ENCODE data around the gene SWAP70.

The SWAP70 gene

DNA sequence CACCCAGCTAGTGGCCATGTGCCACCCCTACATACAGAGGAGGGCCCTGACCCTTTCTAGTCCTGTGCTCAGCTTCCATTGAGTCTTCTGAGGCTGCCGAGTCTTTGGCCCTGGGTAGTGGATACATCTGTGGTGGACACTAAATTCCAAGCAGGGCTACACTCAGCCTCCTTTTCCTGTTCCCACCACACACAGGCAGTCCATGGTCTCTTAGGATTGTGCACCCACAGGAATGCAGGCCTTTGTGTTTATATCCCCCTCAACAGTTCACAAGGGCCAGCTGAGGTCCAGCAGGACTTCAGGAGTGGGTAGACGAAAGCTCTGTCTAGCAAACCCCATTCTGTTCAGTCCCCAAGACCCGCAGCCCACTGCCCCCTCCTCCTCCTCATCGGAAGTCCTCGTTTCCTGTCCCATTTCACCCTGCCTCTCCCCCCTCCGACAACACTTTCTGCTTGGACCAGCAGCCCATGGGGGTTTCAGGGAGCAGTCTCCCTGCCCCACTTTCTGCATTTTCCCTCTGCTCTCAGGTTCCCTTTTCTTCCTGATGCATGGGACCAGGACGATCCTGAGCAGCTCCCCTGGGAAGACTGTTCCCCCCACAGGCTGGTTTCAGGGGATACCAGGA, 91.8 kb downstream of the SWAP70 start:
- no peak for DNase-seq

DNA sequence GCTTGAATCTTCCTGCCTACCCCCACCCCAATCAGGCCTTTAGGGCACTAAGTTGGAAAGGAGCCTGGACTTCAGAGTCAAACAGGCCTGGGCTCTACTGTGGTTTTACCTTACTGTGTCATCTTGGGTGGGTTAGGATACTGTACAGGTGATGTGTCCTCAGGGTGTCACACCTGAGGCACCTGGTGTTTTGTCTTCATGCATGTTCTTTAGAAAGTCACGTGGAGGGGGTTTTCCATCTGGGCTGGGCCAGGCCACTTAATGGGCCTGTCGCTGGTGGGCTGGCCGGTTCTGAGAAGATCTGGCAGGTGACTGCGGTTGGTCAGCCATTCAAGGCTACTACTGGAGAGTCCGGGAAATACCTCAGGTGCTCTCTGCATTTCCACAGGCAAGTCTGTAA, 92.6 kb downstream of the SWAP70 start:
- no peak for DNase-seq

DNA sequence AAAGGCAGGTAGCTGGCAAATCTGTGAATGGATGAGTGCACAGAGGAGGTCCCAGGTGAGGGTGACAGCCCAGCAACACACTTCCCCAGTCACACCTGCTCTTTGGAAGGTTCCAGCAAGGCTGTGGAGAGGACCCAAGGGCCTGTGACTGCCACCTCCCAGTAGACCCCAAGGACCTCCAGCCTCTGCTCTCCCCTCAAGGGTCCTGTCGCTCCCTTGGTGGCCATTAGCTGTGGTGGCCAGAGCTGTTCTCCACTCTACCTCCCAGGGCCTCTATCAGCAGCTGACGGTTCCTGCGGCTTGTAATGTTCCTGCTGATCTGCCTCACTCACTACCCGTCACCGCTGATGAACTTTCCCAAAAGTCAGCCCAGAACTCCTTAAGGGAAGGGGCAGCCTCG, 93.0 kb downstream of the SWAP70 start:
- DNase-seq = no peak

DNA sequence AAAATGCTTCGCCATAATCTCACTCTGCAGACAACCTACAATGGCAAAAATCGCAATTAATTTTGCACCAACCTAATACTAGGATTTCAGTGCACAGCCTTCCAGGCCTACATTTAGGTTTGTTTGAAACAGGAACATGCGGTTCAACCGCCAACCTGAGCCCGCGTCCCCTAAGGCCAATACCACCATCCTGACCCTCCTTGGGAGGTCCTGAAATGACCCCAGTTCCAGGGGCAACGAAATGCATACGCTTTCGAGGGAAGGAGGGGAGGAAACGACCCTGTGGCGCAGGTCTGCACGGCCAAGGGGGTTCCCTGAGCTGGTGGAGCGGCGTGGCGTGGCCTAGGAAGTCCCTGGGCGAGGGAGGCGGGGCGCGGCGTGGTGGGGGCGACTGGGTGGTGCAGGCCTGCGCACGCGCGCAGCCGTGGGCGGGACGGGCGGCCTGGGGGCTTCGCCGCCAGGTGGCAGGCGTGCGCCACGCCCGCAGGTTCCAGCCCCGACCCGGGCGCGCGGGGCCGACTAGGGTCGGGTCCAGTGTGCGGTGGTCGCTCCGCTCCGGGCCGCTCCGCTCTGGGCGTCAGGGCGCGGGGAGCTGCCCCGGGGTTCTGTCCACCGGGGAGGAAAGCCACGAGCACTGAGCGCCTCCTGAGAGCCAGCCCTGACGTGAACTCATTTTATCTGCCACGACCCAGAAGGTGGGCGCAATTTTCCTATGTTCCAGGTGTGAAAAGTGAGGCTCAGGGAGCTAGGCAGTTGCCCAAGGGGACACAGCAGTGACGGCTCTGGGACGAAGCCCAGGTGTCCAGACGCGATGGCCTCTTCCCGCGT, 94.1 kb downstream of the SWAP70 start:
- peak; percentile 68 for DNase-seq

DNA sequence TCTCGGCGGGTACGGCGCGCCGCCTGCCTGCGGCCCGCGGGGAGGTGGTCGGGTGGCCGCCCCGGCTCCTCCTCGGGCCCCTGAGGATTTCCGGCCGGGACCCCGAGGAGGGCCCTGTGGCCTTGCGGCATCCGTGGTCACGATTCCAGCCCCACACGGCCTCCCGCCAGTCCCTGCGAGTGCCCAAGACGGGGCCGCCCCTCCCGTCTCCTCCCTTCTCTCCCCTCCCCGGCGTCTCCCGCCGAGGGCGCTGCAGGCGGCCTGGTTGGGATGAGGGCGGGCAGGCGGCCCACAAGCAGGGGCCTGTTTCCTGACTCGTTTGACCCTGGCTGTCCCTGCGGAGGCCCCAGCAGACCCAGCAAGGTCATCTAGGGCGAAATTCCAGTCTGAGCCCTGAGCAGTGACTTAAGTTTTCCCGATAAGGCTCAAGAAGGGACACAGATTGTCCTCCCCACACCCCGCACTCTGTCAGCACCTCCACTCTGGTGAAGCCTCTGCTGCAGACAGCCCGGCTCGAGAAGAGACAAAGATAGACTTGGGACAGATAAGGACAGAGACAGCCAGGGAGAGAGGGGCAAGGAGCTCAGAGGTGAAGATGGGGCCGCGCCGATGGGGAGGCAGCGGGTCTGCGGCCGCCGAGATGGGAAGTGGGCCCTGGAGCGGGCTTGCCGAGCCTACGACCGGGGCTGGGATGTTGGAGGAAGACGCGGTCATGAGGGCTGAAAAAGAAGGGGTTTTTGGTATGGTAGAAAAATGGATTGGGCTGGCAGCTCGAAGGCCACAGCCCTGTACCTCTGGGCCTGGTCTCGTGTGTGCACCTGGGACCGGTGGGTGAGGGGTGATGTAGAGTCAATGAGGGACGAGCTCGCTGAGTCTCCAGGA, 95.0 kb downstream of the SWAP70 start:
- DNase-seq = no peak

DNA sequence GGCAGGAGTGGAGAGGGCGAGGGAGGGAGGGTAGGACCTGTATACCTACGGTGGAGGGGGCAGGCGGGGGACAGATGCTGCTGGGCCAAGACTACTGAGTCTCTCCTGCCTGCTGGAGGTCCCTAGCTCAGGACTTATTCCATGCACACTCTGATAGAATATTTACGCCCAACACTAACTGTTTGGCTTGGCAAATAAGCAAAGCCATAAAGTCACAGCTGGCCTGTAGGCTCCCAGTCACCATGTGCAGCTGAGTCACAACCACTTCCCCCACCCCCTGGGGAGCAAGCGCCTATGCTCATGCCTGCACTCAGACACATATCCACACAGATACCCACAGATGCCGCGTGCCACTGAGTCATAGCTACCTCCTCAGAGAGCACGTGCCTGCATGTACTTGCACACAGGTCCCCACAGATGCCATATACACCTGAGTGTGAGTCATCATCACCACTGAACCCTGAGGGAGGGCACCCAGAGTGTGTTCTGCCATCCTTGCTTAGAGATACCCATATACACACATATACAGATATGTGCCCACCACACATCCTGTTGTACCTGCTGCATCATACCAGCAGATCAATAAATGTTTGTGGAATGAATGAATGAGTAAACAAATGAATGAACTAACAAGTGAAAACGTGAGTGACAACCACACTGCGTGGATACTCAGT, 95.8 kb downstream of the SWAP70 start:
- DNase-seq = no peak

DNA sequence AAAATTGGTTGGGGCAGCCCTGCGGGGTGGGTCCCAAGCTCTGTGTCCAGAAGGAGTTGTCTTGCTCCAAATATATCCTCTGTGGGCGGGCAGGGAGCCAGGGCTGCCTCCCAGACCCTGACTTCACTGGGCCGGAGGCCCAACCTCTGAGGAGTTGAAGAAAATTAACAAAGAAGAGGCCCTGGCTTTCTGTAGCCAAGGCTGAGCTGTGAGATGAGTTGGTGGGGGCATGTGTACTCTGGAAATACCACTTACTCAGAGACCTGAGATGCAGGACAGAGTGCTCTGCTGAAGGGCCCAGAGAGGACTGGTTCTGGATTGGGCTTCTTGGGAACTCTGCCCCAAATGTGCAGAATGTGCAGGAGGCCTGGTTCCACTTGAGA, 96.3 kb downstream of the SWAP70 start:
- no peak for DNase-seq

DNA sequence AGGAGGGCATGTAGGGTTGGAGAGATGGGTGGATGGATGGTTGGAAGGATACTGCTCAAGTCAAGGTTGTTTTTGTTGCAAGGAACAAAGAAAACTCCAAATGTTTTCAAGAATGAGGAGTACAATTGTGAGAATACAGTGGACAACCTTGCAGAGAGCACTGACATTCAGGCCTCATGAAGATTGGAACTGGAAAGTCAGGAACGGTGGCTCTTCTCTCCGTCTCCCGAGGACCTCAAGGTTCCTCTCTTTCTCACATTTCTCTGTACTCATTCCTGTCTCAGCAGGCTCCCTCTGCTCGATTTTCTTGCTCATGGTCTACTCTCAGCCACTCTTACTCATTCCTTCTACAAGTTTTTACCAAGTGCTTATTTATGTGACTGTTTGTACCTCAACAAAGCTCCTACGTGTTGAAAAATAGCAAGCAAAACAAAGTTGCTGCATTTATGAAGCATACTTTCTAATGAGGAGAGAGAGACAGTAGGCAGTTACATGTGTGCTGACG, 97.6 kb downstream of the SWAP70 start:
- no peak for DNase-seq

DNA sequence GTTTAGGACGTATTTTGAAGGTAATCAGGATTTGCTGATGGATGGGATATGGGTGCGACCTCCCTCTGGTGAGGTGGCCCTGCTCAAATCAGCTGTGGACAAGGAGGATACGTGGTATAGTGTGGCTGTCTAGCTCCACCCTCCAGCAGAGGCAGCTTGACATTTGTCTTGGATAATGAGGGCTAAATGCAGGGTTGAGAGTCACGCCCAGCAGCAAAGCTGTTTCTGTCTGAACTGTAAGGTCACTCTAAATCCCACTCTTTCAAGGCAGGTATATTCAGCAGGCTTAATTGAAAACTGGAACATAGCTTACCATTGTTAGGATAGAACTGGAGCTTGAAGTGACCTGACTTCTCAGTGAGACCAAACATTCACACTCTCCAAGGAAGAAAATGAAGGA, 98.7 kb downstream of the SWAP70 start:
- no peak for DNase-seq

DNA sequence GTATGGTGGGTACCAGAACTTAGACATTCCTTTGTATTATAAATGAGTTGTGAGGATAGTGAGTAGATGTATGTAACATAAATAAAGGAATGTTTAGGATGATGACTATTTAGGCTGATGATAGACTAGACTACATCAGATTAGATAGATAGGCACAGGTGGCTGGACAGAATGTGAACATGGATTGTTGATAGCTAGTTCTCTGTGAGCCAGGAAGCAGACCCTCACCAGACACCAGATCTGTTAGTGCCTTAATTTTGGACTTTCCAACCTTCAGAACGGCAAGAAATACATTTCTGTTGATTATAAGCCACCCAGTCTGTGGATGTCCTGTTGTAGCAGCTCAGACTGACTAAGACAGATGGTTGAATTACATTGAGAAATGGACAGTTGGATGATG, 99.4 kb downstream of the SWAP70 start:
- DNase-seq = no peak

DNA sequence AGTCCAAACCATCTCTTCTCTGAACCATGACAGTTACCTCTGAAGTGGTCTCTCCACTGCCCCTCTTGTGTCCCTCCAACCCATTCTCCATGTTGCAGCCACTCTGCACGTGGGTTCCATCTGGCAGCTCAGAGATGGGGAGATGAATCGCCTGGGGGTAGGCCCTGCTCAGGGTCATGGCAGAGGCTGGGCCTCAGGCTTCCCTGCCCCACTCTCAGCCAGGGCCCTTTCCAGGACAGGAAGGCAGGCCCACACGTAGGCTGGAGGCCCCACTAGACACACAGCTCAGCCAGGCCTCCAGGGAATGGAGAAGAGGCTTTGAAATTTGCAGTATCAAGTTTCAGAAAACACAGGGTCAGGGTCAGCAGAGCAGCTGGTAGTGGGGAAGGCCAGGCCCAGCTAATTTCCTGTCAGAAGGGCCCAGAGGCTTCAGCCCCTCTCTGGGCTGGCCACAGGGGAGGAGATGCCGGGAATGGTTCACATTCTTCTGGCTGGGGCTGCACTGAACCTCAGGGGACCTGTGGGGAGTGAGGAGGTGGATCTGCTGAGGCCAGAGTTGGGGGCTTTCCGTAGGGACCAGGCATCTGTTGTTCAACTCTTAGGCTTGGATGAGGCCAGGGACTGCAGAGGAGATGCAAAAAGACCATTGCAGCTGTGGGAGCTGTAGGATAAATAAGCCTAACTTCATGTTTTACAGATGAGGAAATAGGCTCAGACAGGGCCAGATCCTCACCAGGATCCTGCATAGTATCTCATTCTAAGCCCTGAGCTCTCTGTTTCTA, 101.6 kb downstream of the SWAP70 start:
- peak; percentile 42 for DNase-seq

DNA sequence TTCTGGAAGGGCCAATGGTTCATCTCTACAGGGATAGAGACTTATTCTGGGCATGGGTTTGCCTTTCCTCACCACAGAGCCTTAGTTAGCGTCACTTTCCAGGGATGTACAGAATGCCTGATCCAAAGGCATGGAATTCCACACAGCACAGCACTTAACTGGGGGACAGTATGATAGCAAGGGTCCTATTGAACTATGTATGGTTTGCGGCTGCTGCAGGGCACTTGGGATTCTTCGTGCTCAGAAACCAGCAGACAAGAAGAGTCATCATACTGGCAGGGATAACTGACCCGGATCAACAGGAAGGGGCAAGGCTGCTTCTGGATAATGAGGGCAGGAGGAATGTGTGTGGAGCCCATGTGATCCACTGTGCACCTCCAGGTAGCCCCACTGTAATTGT, 105.7 kb downstream of the SWAP70 start:
- DNase-seq = no peak

DNA sequence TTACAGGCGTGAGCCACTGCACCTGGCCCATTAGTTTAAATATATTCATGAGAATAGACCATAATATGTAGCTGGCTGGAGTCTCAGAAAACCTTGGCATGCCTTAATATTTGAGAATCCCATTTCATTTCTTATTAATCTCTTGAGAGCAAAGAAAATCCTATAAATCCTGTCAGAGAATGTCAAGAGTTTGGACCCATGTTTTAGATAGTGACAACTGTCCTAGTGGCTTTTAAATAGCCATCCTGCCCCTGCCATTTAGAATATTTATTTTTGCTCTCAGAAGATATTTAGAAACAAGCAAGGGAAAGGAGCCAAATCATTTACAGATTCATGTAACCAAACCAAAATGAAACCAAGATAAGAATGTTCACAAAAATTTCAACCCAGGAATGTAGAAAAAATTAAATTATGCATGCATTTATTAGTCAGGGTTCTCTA, 107.2 kb downstream of the SWAP70 start:
- no peak for DNase-seq

DNA sequence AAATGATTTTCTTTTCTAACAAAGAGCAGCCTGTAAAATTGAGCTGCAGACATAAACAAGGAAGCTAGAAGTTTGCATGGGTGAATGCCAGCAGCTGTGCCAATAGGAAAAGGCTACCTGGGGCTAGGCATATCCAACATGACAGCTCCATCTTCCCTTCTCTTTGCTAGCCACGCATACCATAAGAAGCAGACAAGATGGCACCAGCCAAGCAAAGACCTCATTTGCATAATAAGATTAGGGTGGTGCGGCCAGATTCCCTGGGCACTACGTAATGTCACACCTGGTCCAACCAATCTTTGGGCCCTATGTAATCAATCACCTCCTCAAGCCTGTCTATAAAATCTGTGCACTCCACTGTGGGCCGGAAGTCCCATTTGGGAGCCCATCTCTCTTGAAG, 108.3 kb downstream of the SWAP70 start:
- no peak for DNase-seq

DNA sequence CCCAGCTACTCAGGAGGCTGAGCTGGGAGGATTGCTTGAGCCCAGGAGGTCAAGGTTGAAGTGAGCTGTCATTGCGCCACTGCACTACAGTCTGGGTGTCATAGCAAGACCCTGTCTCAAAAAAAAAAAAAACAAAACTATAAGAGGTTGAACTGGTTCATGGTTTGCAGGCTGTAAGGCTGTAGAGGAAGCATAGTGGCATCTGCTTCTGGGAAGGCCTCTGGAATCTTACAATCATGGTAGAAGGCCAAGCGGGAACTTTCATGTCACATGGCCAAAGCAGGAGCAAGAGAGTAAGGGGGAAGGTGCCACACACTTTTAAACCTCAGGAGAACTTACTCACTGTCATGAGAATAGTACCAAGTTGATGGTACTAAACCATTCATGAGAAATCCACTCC, 109.6 kb downstream of the SWAP70 start:
- DNase-seq = no peak

DNA sequence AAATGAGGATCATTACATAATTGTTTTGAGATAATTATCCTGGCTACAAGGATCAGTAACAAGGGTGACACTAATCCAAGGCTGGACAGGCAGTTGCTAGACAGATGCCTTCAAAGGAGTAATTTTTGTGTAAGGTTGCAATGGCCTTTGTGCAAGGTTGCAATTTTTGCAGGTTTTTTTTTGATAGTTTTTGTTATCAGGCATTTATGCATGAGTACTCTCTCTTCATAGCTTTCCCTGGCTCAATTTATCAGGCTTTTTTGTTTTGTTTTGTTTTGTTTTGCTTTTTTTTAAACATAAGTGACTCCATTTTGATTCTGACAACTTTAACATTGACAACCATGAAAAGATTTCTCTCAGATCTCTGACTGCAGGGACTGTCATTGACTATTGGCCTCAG, 110.2 kb downstream of the SWAP70 start:
- DNase-seq = no peak

DNA sequence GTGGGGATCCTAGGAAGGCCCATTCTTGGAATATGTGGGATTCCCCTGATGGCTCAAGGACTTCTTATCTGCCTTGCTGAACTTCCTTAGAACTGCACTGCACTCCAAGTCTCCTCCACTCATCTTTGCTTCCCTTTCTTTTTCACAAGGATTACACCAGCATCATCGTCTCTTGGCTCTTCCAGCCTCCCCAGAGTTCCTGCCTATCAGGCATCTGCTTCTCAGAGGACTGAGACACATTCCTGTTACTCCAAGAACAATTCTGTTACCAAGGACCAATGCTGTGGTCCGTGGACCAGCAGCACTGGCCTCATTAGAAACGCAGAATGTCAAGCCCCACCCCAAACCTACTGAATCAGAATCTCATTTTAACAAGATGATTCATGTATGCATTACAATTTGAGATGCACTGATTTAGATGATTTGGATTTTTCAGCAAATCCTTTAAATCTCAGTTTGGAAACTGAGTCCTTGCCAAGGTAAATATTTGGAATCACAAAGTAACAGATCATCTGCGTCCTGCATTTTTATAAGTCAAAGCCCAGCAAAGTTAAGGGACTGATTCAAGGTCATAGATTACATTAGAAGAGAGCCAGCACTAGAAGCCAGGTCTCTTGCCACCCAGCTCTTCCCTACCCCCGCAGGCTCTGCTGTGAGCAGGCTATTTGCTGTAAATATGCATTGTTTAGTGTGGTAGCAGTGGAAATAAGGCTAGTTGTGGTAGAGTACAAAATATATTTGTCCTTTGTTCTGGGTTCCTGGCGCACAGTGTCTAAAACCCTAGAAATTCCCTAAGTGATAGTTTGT, 110.9 kb downstream of the SWAP70 start:
- DNase-seq = no peak

DNA sequence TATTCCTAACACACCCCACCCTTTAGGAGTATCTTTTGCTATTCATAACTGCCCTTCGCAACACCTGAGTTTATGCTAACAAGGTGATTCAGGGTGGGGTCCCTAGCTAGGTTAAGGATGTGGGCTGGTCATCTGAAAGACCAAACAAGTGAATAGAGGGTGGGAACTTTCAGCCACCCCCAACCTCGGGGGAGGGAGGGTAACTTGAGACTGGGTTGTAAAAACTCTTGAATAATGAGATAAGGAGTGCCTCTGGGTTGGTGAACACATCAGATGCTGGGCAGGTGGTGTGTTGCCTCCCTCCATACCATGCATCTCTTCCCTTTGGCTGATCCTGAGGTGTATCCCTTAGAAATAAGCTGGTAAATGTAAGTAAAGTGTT, 111.5 kb downstream of the SWAP70 start:
- DNase-seq = no peak

DNA sequence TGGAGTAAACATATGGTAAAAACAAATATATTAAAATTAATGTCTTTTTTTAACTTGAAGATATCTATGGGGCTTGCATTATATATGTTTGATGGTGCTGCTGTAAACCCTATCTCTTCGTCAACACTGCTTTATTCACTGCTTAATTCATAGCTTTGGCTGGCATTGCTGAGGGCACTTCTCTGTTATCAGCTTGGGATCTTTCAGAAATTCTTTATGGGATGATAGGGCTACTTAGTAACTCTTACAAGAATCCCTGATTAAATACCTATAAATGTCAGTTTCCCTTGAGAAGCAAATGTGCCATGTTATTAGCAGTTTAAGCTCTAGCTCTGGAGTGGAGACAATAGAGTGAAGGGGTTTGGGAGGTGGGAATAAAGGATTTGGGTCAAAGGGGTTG, 112.3 kb downstream of the SWAP70 start:
- no peak for DNase-seq

DNA sequence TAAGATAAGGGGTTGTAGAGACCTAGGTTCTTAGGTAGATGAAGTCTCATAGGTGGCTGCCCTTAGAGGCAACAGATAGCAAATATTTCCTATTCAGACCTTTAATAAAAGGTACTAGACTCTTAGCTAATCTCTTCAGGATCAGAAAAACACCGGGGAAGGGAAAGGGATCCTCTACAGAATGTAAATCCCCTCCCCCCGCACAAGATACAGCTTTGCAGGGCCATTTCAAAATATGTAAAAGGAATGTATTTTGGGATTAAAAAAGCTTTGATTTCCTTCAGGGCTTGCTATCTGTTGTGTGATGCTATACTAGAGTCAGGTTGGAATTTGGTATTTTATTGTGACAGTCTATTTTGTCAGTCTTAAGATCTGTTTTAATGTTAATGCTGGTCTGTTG, 113.2 kb downstream of the SWAP70 start:
- DNase-seq = no peak

DNA sequence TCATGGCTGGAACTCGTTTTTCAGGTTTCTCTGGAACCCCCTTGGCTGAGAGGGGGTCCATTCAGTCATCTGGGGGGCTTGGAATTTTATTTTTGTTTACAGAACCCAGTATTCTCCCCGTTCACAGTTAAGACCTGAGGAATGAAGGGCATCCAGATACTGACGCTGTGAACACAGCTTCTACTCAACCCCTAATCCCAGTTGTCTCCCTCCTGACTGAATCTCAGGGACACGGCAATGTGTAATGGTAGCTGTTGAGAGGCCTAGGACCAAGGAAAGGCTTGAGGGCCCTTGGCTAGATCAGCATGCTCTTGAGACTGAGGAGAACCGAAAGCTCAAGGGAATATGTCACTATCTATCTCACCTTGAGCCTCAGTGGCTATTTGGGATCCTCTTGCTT, 113.6 kb downstream of the SWAP70 start:
- DNase-seq = no peak
